Fibroblast of villous mesenchyme (primary cell): ENCODE results near the gene CDNF. TPM values are rescaled to one million over a fixed set of nuclear protein-coding genes. Genes with fewer than 3 reads are reported as not detected.

Source experiments
- DNase-seq: peaks from one replicate; pipeline ENCODE4 v3.0.0-alpha.2; 2010; ENCODE audit warnings: low read depth
- H3K4me3 ChIP-seq: 2 replicates; pipeline ENCODE4 v1.5.1; 2011; ENCODE audit warnings: low read depth, mild to moderate bottlenecking, low read length
- CTCF ChIP-seq: IDR thresholded peaks from 2 replicates; pipeline ENCODE4 v1.5.1; 2012; ENCODE audit warnings: low read depth, mild to moderate bottlenecking, low read length; ENCODE audit not compliant: insufficient read depth
- total RNA-seq: library from RNA; depleted of rRNA; stranded (reverse); fragments of >200 nt; gene quantifications from 2 replicates; pipeline ENCODE4 v1.2.3, GENCODE V29; 2012

CDNF gene
- 0.43 and 1.3 TPM in 2 replicates for total RNA-seq

- peak; percentile 99 for DNase-seq
- TF ChIP-seq CTCF = no peak
- H3K4me3 ChIP-seq = peak within 1 kb of the TSS; percentile 100
Observed at GRCh38 chr10:14837757-14838581, at the start of gene CDNF, which contains the start of the genes HSPA14 and MSANTD7. CDNF (minus strand) TSS chr10:14838037; CDS start chr10:14837946, 91 bp downstream. HSPA14 (plus strand) TSS chr10:14838306; CDS start chr10:14838403, 97 bp downstream. MSANTD7 (plus strand) TSS chr10:14838306; CDS start chr10:14842285, 3,979 bp downstream.

GRCh38 chr10:14884082-14884481 lies 46.2 kb upstream of the CDNF start:
- no peak for DNase-seq
- no peak overlapping the region for H3K4me3 ChIP-seq
- no peak for TF ChIP-seq CTCF

GRCh38 chr10:14880229-14880628 lies 42.4 kb upstream of the CDNF start:
- TF ChIP-seq CTCF = no peak
- peak overlapping the region; percentile 89 for H3K4me3 ChIP-seq
- DNase-seq = peak; percentile 7

- no peak for DNase-seq
- no peak for TF ChIP-seq CTCF
- peak overlapping the region; percentile 89 for H3K4me3 ChIP-seq
Observed at GRCh38 chr10:14879928-14880193, 42.0 kb upstream of the CDNF start.

GRCh38 chr10:14879124-14879927 lies 41.5 kb upstream of the CDNF start:
- peak overlapping the region; percentile 89 for H3K4me3 ChIP-seq
- DNase-seq = peak; percentile 18
- TF ChIP-seq CTCF = no peak

GRCh38 chr10:14878266-14879123 lies 40.7 kb upstream of the CDNF start, which contains the start of gene SUV39H2:
SUV39H2 (plus strand) TSS chr10:14878866; CDS start chr10:14878889, 23 bp downstream.
- no peak for TF ChIP-seq CTCF
- DNase-seq = peak; percentile 96
- peak within 1 kb of the TSS; percentile 93 for H3K4me3 ChIP-seq
